Brain microvascular endothelial cell (primary cell): Measurements from ENCODE around the gene PWWP2B.

Experiments
- DNase-seq: peaks from one replicate; pipeline ENCODE4 v3.0.0-alpha.2; 2020
- H3K27ac ChIP-seq: fragments of 250-450 bp; sonication (Bioruptor Pico); 2 replicates; pipeline ENCODE4 v1.5.1; 2020; ENCODE audit warnings: mild to moderate bottlenecking, moderate library complexity
- H3K27me3 ChIP-seq: fragments of 250-450 bp; sonication (Bioruptor Pico); replicated peaks from 2 replicates; pipeline ENCODE4 v1.5.1; 2020; ENCODE audit warnings: mild to moderate bottlenecking
- H3K36me3 ChIP-seq: fragments of 250-450 bp; sonication (Bioruptor Pico); replicated peaks from 2 replicates; pipeline ENCODE4 v1.5.1; 2020; ENCODE audit warnings: mild to moderate bottlenecking
- H3K4me3 ChIP-seq: 2 replicates; pipeline ENCODE4 v1.5.1; 2011; ENCODE audit warnings: low read depth, mild to moderate bottlenecking, control low read depth, low read length, moderate library complexity
- in situ Hi-C: cut with HindIII; loops from 2 replicates; pipeline ENCODE4 v1.10.0; 2017; ENCODE audit warnings: low sequenced_read_pairs, low pct_ligation_motif_present
- TF ChIP-seq, protein P1 (sequence below): IDR thresholded peaks from 2 replicates; pipeline ENCODE4 v1.5.1; 2011; ENCODE audit warnings: low read depth, mild to moderate bottlenecking, moderate library complexity, low read length, control low read depth, inconsistent platforms; ENCODE audit errors: missing control alignments

PWWP2B gene

DNA sequence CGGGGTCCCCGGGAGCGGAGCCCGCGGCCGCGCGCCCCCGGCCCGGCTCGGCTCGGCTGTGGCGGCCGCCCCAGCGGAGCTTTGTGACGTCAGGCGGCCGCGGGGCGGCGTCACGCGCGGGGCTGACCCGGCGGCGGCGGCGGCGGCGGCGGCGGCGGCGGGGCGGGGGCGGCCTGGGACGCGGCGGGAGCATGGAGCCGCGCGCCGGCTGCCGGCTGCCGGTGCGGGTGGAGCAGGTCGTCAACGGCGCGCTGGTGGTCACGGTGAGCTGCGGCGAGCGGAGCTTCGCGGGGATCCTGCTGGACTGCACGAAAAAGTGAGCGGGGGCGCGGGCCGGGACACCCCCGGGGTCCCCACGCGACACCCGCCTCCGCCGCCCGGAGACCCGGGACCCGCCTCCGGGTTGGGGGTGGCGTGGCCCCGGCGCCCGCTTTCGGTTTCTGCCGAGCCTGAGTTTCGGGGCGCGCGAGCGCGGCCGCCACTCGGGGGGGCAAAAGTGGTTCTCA is at the start of gene PWWP2B:
PWWP2B (plus strand) TSS at position 165 of the 506 bp plus-strand sequence; CDS start at position 192, 27 bp downstream.
- DNase-seq, result no peak
- Histone ChIP-seq H3K27me3 (no peaks in the 10 kb centered on the region), H3K27ac (no peak within 1 kb of the TSS), H3K36me3 (no peaks in the 10 kb centered on the region), H3K4me3 (peak within 1 kb of the TSS; percentile 63)
- in situ Hi-C loops, result no loop called here
- TF ChIP-seq, protein P1, sequence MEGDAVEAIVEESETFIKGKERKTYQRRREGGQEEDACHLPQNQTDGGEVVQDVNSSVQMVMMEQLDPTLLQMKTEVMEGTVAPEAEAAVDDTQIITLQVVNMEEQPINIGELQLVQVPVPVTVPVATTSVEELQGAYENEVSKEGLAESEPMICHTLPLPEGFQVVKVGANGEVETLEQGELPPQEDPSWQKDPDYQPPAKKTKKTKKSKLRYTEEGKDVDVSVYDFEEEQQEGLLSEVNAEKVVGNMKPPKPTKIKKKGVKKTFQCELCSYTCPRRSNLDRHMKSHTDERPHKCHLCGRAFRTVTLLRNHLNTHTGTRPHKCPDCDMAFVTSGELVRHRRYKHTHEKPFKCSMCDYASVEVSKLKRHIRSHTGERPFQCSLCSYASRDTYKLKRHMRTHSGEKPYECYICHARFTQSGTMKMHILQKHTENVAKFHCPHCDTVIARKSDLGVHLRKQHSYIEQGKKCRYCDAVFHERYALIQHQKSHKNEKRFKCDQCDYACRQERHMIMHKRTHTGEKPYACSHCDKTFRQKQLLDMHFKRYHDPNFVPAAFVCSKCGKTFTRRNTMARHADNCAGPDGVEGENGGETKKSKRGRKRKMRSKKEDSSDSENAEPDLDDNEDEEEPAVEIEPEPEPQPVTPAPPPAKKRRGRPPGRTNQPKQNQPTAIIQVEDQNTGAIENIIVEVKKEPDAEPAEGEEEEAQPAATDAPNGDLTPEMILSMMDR, result no peak

DNA sequence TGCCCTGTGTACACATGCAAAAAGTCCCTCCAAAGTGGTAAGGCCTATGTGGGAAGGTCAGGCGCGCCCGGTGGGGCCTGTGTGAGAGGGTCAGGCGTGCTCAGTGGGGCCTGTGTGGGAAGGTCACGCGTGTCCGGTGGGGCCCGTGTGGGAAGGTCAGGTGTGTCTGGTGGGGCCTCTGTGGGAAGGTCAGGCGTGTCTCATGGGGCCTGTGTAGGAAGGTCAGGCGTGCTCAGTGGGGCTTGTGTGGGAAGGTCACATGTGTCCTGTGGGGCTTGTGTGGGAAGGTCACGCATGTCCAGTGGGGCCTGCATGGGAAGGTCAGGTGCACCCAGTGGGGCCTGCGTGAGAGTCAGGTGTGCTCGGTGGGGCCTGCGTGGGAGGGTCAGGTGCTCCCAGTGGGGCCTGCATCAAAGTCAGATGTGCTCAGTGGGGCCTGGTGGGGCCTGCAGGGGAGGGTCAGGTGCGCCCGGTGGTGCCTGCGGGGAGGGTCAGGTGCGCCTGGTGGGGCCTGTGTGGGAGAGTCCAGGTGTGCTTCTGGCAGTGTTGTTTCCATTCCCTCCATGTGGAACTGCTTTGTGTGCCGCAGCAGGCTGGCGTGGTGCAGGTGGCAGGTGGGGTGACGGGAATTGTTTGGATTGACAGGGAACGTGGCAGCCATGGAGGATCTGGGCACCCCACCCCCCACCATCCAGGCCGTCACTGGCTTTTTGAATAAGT is 49.6 kb upstream of the PWWP2B start:
- TF ChIP-seq, protein P1, result no peak
- no peak for DNase-seq
- H3K27ac ChIP-seq, result no peak overlapping the region
- no peaks in the 10 kb centered on the region for H3K36me3 ChIP-seq
- H3K27me3 ChIP-seq, result no peaks in the 10 kb centered on the region
- in situ Hi-C loops, result no loop called here
- H3K4me3 ChIP-seq, result no peak overlapping the region

DNA sequence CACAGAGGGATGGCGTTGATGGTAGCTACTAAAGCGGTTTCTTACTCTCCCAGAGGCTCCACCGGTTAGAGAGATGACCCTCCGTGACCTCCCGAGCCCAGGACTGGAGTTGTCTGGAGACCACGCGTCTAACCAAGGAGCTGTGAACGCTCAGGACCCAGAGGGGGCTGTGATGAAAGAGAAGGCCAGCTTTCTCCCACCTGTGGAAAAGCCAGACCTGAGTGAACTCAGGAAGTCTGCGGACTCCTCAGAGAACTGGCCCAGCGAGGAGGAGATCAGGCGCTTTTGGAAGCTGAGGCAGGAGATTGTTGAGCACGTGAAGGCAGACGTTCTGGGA is 49.1 kb upstream of the PWWP2B start:
- no peak overlapping the region for H3K4me3 ChIP-seq
- no peaks in the 10 kb centered on the region for H3K36me3 ChIP-seq
- TF ChIP-seq, protein P1, result no peak
- no peaks in the 10 kb centered on the region for H3K27me3 ChIP-seq
- no peak for DNase-seq
- in situ Hi-C loops, result no loop called here
- H3K27ac ChIP-seq, result no peak overlapping the region

DNA sequence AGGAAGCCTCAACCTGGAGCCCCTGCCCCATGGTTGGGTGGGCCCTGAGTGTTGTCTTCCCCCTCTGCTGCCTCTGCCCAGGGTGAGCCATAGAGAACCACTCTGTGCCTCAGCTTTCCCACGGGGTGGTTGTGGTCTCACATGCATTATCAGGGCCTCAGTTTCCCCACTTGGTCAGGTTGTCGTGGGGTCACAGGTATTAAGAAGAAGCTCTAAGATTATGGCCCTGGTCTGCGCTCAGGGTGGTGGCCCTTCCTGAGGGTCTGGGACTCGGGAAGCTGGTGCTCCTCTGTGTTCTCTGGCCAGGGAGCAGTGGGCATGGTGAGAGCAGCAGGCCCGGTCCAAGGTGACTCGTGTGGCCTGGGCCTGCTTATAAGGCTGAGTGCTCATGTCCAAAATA is 47.2 kb upstream of the PWWP2B start:
- Histone ChIP-seq H3K36me3 (no peaks in the 10 kb centered on the region), H3K4me3 (no peak overlapping the region), H3K27ac (no peak overlapping the region), H3K27me3 (no peaks in the 10 kb centered on the region)
- no peak for DNase-seq
- in situ Hi-C loops, result no loop called here
- TF ChIP-seq, protein P1, result no peak

DNA sequence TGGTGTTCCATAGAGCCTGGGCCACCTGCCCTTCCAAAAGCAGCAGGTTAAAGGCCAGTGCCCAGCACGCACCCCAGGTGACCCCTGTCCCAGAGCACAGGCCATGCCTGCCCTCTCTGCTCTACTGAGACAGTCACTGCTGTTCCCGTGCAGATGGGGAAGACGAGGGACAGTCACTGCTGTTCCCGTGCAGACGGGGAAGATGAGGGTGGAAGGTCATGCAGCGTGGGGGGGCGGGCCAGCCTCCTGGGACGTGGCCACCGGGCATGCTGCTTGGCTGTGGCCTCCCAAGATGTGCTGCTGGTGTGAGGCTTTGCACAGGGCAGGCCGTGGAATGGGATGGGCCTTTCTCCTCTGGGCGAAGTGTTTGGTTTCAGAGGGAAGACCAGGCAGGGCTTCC is 46.6 kb upstream of the PWWP2B start:
- Histone ChIP-seq H3K36me3 (no peaks in the 10 kb centered on the region), H3K27me3 (no peaks in the 10 kb centered on the region), H3K27ac (no peak overlapping the region), H3K4me3 (no peak overlapping the region)
- TF ChIP-seq, protein P1, result no peak
- in situ Hi-C loops, result no loop called here
- DNase-seq, result no peak

DNA sequence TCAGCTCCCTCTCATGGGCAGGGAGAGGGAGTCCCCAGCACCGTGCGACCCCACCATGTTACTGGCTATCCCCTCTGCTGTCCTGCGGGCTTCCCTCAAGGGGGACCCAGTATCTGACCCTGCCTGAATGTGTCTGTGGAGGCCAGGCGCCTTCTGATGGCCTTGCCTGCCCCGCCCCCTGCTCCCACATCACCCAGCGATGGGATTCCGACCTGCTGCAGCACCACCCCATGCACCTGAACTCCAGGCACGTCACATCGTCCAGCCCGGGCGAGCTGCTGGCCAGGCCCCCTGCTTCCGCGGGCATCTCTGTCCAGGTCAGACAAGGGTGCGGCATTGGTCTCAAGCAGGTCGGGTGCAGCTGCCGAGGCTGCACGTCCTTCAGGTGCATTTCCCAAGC is 46.1 kb upstream of the PWWP2B start:
- Histone ChIP-seq H3K27ac (no peak overlapping the region), H3K36me3 (no peaks in the 10 kb centered on the region), H3K27me3 (no peaks in the 10 kb centered on the region), H3K4me3 (no peak overlapping the region)
- no peak for DNase-seq
- TF ChIP-seq, protein P1, result no peak
- in situ Hi-C loops, result no loop called here
